GM19463 (cell line): ENCODE measurements around the gene ZBTB20.

Experiments used
- ATAC-seq: cut with Tn5 transposase; IDR thresholded peaks from one replicate; pipeline ENCODE4 v1.9.1; 2021; ENCODE audit warnings: mild to moderate bottlenecking, moderate library complexity; ENCODE audit not compliant: unreplicated experiment

The ZBTB20 gene

DNA sequence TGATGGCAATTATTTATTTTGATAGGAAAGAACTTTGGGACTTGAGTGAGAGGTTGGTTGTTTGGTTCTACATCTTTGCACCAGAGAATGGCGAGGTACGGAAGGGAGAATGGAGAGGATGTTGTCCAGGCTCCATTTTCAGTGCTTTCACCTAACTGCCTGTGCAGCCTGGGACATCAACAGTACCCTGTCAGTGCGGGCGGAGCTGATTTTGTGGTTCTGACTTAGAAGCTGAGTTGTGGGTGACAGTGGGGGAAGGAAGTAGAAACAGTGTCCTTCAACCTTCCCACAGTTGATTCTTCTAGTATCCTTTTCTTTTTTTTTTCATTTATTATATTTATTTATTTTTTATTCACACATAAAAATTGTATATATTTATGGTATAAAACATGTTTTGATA, 757.9 kb downstream of the ZBTB20 start:
- no peak for ATAC-seq

DNA sequence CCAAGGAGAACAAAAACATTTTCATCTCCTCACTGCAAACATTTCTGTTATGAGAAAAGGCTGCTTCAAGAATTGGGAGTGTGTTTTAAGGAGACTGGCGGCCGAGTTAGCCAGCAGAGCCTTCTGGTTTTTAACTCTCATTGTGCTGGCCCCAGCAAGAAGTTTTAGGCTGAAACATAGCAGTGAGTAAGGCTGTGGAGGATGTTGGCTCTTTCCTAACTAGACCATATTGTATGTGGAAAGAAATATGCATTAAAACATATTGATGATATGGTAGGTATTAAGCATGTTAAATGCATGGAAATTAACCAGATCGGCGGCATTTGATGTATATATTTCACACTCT, 762.6 kb downstream of the ZBTB20 start:
- no peak for ATAC-seq

DNA sequence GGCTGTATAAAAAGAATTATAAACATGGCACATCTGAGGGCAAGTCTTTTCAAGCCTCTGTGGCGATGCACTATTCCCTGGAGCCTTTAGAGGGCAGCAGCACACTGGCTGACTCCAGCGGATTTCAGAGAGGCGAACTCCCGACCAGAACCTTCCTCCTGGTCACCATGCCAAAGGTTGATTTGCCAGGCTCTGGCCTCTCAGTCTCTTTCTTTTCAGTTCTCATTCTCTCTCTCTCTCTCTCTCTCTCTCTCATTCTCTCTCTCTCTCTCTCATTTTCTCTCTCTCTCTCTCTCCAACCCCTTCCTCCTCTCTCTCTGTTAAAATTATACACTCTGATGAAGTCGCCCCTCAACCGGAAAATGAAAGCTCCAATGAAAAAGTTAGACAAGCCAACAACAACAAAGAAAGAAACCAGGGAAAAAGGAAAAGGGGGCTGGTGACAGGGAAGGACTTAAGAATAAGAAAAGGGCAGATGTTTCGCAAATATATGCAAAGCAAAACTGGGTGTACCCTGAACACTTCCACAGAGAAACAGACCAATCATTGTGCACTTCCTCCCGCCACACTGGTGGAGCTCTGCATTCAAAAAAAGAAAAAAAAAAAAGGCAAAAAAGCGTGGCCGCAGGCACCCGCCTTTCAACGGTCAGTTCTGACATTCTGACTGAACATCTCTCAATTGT, 763.1 kb downstream of the ZBTB20 start:
- peak; percentile 95 for ATAC-seq

DNA sequence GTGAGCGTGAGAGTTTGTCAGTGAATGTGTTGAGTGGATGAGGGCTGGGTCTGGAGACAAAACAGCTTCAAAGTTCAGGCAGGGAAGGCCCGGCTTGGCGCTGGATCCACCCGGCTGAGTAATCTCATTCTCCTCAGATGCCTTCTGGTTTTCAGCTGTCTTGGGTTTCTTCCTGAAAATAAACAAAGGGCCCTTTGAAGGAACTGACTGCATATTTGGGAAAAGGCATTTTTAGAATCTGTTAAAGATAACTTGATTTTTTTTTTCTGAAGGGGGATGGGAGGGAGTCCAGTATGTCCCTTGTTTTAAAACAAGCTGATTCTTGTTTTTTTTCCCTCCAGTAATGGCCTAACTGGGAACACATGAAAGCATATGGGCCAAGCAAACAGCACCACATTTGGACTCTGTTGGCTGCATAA, 766.8 kb downstream of the ZBTB20 start:
- no peak for ATAC-seq

DNA sequence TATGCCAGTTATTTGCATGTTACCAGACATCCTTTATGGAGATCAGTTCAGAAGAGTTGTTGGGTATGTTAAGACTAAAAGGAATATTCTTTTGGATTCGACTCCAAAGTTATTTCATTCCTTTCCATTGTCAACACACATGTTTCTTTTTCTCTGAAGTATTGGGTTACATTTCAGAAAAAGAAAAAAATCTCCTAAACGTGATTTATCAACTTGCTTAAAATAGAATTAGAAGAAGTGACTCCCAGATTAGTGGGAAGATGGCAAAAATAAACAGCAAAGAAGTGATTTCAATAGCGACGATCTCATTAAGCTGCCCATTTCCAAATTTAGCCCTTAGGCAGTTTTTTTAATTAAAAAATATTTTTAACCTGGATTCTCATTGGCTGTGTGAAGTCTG, 767.8 kb downstream of the ZBTB20 start:
- no peak for ATAC-seq

DNA sequence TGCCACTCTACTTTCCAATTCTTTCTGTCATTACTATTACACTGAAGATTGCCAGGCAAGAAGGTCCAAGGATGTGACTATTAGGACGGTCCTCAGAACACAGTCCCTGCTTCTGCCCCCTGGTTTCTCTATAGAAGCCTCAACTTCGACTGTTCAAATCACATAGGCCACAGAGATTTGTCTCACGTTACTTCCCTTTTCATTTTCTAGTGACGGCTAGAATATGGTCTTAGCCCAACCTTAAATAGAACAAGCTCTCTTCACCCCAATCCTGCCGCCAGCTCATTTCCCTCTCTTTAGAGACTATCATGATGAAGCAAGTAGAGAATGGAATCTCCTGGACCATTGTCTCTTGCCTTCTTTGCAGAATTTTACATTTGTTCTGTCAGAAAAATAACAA, 768.3 kb downstream of the ZBTB20 start:
- ATAC-seq: no peak

DNA sequence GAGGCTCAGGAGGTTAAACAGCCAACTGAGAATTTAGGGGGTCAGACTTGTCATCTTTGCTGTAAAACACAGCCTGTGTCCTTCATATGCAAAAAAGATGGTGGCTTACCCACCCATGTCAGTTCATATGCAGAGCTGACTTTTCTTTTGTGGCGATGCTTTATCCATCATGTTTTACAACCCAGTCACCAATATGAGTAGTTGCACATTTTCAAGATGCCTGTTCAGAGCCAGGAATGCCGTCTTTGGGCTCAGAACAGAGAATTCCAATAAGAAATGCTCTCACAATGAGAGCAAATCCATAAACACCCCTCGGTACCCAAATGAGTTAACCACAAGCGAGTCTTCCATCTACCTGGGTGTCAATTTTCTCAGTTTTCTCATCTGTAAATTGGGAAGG, 769.7 kb downstream of the ZBTB20 start:
- no peak for ATAC-seq

DNA sequence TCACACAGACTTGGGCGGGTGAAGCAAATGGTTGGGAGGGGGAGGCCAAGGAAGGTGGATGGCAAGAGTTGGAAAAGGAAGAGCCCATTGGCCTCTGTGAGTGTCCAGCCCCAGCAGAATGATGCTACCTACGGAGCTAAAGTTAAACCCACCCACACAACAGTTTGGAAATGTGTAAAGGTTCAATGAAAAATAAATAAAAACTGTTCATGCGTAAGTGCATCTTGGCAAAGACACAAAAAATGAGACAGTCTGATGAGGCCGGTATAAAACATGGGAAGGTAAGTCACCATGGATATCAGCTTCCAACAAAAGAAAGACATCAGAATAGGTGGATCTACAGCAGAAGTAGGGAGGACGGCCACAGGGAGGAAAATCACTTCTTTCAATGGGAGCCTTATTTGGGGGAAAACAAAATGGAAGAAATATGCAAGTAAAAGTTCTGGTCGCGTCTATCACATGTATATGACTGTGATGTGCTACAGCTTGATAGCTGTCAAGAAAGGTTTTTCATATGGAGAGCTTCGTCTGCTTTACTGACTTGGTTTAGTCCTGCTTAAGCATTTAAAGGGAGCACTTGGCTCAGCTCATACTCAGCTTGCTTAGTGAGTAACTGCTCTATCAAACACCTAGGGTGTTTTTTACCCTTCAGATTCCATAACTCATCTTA, 770.4 kb downstream of the ZBTB20 start:
- no peak for ATAC-seq

DNA sequence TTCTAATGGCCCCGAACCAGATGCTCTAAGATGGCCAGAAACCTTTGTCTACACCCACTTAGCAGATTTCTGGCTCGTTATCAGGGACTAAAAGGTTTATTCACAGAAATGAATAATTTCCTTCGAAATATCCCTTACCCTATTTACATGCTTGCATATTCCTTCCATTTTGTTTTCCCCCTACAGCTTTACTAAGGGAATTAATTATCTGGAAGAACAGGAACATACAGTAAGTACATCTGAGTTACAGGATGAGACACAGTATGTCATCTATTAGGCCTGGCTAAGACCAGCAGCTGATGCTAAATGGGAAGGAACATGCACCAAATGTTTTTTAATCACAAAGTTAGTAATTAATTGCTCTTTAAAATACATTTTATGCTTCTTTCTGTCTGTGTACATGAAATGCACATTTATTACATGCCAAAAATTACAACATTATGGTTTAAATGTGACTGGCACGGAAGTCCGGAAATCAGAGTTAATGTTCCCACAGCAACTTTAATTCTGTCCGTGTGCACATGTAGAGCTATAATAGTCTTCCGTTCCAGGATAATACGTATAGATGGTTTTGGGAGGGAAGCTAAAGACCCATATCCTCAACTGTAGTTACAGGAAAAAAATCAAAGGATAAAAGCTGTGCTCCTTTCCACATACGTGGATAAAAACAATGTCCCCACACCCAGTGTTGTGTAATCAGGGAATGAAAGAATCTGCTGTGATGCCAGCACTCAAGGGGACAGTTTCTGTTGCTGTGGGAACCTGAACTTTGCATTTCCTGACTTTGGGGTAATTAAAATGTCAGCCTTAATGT, 771.3 kb downstream of the ZBTB20 start:
- ATAC-seq: no peak

DNA sequence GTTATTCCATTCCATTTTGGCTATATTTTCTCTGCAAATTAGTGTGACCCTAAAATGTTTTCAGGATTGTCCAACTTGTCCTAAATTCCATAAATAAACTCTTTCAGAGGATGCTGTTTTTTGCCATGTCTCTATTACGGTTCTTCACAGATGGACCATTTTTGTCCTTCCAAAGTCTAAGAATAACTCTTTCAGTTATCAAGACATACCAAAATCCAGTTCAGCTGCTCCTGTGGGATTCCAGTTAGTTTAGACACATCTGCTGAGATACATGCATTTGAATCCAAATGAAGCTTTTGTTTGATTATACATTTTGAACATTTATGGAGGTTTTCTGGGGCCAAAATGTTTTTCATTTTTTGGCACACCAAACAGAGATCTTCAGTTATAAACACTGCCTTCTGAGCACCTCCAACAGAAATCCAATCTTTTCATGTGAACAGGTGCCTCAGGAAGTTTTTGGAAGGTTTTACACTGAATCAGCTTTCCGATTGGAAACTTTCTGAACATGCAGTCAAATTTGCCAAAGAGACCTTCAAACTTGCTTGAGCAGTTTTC, 772.6 kb downstream of the ZBTB20 start:
- no peak for ATAC-seq

DNA sequence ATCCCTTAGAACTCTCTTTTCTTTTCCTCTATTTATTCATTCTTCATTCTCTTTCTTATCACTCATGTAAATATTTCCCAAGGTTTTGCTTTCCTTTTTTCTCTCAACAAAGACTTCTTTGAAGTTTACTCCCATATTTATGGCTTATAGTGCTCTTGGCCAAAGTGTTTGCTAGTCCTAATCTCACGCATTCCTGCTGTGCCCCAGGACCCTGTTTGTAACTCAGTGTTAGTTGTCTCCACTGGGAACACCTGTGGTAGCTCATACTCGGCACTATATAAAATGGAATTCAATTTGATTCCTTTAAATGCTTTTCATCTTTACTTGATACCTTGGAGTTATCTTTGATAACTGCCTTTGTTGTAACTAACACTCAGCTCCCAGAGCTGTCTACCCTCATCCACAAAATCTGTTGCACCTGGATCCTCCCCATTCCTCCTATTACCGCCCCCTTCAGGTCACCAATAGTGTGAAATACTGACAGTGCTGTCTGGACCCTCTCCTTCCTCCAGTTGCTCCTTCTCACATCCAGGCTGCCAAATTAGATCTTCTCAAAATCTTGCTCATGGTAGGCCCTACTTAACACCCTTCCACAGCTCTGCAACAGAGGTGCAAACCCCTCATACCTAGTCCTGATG, 776.4 kb downstream of the ZBTB20 start:
- no peak for ATAC-seq

DNA sequence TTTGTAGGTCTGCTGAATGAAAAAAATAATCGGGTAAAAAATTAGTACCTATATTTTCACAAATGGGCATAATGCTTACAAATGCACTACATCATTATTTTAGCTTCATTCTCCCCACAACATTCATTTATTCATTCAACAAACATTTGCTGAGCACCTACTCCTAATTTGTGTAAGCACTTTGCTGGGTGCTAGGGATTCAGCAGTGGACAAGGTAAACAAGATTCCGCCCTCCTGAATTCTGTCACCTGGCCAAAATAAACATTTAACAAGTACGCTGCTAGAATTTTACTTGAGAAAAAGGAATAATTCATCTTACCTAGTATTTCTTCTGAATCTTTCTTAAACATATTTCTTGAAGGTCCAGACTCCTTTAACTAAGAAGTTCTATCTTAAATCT, 781.2 kb downstream of the ZBTB20 start:
- ATAC-seq: no peak

DNA sequence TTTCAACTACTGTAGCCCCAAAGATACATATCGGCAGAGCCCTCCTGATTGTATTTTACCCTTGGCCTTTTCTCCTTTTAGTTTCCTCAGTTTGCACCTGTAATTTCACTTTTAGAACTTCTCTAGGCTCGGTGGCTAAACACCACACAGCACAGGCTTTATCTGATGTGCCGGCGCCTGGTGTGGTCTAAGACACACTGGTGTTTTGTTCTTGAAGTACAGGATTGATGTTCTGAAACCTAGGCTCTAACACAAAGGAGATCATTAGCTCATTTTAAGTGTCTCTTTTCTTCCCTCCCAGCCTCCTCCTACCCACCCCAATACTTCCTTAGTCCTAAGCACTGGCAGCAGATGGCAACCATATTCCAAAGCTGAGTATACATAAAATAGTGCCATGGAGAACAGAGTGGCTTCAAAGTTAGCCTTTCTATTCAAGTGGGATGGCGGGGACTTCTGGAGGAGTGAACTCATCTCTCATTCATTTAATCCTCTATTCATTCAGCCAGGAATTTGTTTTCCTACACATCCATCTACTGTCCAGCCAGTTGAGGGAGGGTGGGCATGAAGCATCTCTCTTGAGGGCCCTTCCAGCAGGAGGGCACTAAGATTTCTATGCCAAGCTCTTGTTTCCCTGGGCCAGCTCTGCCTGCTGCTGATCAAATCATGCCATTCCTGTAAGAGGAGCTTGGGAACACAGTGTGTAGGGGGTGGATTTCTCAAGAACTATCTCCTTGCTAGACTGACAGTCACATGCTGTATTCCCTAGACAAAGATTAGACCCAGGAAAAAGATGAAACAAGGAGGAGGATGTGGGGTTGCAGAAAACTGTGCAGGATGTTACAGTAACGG, 782.1 kb downstream of the ZBTB20 start:
- ATAC-seq: no peak

DNA sequence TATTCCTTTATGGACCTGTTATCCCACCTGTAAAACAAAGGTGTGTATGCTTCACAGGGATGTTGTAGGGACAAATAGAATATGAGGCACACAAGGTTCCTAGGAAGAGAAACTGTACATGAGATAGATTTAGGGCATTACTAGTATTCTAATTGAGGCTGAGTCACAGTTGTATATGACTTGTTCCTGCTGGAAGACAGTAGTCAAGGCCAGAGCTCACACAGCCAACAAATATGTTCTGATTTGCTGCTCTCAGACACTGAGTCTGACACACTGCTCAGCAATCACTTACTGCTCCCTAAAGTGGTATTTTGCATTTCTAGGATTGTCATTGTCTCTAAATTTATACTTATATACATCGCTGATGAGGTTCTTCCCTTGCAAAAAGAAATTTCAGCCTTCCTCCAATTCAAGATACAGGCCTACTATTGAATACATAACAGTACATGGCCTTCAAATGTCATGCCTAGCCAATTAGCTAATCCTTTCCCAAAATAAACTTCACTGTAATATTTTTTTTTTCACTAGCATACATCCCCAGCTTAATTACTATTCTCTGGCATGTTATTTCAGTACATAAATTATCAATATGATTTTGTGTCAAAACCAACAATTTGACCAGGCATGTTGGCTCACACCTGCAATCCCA, 783.4 kb downstream of the ZBTB20 start:
- ATAC-seq: no peak

DNA sequence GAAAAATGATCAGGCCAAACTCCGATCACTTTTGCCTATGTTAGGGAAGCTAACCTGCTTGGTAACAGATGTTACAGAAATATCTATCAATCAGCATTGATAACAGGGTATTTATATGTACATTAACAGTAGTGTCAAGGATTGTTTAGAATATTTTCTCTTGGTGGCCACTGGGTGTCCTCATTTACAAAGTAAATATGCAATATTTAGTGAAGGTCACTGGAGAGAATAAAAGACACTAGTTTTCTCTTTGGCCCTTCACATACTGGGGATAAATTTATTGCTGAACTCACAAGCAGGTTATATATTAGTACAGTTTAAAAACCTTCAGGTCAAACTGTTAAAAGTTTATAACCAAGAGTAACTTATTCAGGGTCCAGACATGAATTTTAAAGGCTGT, 784.3 kb downstream of the ZBTB20 start:
- peak; percentile 56 for ATAC-seq

DNA sequence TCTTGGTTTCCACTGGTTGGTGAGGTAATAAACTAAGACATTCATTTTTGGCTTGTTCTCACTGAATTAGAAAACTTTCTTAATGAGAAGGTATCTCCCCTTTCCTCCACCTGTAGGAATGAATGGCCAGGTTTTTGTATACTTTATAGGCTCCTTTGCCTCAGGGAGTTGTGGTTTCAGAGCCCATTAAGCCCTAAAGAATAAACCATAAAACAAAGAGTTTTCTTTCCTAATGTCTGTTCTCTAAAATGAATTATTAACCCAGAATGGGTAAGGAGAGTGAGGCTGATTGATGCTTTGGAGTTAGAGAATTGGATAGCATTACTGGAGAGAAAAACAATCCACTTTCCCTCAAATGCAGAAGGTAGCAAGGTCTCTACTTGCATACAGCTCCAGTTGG, 785.7 kb downstream of the ZBTB20 start:
- ATAC-seq: no peak

DNA sequence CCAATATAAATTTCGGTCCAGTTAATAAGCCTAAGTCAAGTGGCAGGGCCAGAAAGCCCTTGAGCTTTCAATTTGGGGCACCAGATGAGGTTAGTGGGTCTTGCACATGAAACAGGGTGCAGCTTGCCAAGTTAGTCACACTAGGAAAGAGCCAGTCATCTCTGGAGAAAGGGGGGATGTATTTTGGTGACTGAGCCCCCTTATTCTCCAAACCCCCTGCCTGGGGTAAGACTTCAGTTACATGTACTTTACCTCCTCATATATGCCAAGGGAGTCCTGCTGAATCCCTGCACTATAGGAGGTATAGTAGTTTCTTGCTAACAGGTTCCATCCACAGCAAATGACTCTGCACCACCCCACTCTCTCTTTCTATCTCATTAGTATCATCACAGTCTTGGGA, 790.6 kb downstream of the ZBTB20 start:
- no peak for ATAC-seq

DNA sequence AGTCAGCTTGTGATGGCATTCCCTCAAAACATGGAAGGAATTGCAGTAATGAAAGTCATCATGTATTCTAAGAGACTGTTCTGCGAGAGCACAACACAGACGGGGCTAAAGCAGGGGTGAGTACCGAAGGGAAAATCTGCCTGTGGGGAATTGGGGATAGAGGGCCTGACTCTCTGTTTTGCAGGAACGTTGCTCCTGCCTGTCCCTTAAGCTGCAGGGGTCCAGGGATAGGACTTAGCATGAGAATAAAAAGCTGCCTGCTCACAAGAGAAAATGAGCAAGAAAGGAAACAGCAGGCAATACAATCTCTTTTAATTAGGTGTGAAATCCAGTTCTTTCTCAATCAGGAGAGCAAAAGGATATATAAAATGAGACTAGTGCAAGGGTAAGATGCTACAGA, 791.0 kb downstream of the ZBTB20 start:
- no peak for ATAC-seq

DNA sequence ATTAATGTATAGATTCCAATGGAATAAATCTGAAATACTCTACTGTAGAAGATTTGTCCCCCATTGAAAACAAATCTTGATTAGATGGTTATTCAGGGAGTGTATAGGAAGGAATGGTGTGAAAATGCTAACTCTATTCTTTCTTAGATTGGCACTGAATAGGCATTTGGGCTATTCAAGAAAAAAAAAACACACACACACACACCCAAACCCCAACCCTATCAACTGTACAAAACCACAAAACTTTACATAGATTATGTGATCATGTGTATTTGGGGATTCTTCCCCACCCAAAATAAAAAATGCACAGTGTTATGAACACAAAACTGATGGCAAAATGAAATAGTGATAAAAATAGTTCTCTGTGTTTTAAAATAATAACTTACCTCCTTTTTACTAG, 791.4 kb downstream of the ZBTB20 start:
- no peak for ATAC-seq

DNA sequence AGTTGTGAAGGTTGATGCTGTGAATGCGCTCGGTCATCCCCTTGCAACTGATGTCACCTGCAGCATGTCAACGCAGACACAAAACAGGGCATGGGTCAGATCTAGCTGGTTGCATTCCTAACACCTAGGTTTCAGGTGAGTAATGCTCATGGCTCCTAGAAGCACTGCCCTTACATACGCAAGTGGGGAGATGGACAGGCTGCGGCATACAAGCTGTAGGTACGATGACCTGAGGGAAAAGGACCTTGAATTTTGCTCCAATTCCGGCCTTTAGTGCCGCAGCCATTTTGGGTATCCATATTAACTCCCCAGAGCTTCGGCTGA, 795.3 kb downstream of the ZBTB20 start:
- no peak for ATAC-seq
